Ishikawa (cell line): ENCODE results near the gene PGBD5.

ENCODE experiments used
- CEBPB ChIP-seq: IDR thresholded peaks from 2 replicates; pipeline ENCODE4 v1.6.1; 2012
- CREB1 ChIP-seq: IDR thresholded peaks from 2 replicates; pipeline ENCODE4 v1.6.1; 2012; ENCODE audit warnings: low read depth
- EP300 ChIP-seq: IDR thresholded peaks from 2 replicates; pipeline ENCODE4 v1.6.1; 2012; ENCODE audit warnings: borderline replicate concordance
- FOXM1 ChIP-seq: IDR thresholded peaks from 2 replicates; pipeline ENCODE4 v1.6.1; 2012; ENCODE audit warnings: low read depth, borderline replicate concordance
- MAX ChIP-seq: IDR thresholded peaks from 2 replicates; pipeline ENCODE4 v1.6.1; 2012
- NFIC ChIP-seq: IDR thresholded peaks from 2 replicates; pipeline ENCODE4 v1.6.1; 2012
- RAD21 ChIP-seq: IDR thresholded peaks from 2 replicates; pipeline ENCODE4 v1.6.1; 2012; ENCODE audit warnings: low read depth
- TAF1 ChIP-seq: IDR thresholded peaks from 2 replicates; pipeline ENCODE4 v1.6.1; 2012; ENCODE audit warnings: low read depth, mild to moderate bottlenecking

GRCh38 chr1:230376296-230376695 lies 49.8 kb downstream of the PGBD5 start:
- TF ChIP-seq RAD21 (no peak), TAF1 (no peak), MAX (no peak), CEBPB (no peak), FOXM1 (no peak), CREB1 (no peak), NFIC (no peak), EP300 (no peak)
